22Rv1 (cell line): ENCODE measurements around the gene DCTN1.
A peak's percentile ranks its signal among the peaks of the same experiment; 100 is the strongest.

Experiments used
- H3K27ac ChIP-seq: fragments of 450-650 bp; 2 replicates; pipeline ENCODE4 v1.5.1; 2017
- ZFX ChIP-seq: fragments of 450-650 bp; IDR thresholded peaks from 2 replicates; pipeline ENCODE4 v1.6.1; 2017; ENCODE audit warnings: antibody characterized with exemption, borderline replicate concordance
- TF ChIP-seq, protein P1 (sequence below): fragments of 450-650 bp; IDR thresholded peaks from 2 replicates; pipeline ENCODE4 v1.5.1; 2017; ENCODE audit warnings: mild to moderate bottlenecking

DCTN1 gene

DNA sequence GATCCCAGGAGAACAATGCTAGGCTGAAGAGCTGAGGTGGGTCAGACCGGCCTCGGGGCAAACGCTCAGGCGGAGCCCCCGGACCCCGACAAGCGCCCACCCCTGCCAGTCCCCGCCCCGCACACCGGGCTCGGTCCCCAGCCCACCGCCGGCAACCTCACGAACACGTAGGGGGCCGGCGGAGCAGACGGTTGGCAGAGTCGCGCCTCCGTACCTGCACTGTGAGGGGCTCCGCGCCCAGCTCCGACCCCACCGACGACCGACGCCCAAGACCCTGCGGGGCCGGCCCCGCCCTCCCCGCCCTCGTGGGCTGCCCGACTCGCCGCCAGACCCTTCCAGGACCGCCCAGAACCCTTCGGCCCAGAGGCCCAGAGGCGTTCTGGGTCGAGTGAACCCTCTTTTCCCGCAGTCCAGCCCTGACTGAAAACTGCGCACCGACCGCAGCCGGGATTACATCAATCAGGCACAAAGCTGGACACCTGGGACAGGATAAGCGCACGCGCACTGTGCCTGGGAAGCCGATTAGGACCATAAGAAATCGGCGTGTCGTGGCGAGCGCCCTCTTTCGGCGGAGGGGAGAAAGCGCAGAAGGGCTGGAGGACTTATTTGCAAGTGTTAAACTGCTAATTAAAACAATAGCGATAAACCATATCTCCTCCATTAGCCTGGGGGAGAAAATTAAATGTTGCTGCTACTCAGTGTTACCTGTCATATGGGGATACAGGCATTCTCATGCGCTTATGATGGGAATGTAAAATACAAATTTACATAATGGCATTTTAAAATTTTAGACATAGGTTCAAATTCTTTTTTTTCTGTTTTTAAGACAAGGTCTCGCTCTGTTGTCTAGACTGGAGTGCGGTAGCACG lies 11.7 kb upstream of the DCTN1 start:
- H3K27ac ChIP-seq, result peak overlapping the region; percentile 68
- no peak for TF ChIP-seq ZFX
- TF ChIP-seq, protein P1, sequence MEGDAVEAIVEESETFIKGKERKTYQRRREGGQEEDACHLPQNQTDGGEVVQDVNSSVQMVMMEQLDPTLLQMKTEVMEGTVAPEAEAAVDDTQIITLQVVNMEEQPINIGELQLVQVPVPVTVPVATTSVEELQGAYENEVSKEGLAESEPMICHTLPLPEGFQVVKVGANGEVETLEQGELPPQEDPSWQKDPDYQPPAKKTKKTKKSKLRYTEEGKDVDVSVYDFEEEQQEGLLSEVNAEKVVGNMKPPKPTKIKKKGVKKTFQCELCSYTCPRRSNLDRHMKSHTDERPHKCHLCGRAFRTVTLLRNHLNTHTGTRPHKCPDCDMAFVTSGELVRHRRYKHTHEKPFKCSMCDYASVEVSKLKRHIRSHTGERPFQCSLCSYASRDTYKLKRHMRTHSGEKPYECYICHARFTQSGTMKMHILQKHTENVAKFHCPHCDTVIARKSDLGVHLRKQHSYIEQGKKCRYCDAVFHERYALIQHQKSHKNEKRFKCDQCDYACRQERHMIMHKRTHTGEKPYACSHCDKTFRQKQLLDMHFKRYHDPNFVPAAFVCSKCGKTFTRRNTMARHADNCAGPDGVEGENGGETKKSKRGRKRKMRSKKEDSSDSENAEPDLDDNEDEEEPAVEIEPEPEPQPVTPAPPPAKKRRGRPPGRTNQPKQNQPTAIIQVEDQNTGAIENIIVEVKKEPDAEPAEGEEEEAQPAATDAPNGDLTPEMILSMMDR, result peak; percentile 98

DNA sequence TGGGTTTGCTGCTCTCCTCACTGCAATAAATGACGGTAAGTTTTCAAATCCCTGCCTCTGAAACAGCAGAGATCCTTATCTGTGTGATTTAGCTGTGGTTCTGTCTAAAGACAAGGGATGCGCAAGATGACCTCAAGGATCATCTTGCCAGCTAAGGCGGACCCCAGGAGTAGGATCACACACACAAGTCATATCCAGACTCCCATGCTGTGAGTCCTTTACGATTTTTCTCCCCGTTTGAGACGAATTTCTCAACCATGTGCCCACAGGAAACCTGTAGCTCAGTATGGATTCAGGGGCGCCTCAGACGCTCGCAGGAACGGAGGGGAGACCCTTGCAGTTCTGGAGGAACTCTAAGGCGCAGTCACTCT lies 11.1 kb upstream of the DCTN1 start:
- TF ChIP-seq, protein P1, result no peak
- no peak for TF ChIP-seq ZFX

DNA sequence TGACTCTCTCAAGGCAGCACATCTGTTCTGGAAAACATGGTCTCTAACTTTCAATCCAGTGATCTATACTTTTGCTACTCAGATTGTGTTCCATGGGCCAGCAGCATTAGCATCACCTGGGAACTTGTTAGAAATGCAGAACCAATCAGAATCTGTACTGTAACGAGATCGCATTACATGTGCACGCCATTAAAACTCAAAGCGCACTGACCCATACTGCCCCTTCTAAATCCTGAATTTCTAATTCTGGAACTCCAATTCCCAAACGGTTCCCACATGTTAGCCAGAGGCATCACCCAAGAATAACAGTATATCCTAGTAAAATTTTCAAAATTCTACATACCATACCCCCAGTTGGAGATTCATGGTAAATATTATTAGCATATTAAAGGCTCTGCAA lies 10.5 kb upstream of the DCTN1 start:
- H3K27ac ChIP-seq, result no peak overlapping the region

More for the DNA sequence above, 11.1 kb upstream of the DCTN1 start:
- peak overlapping the region; percentile 68 for H3K27ac ChIP-seq

DNA sequence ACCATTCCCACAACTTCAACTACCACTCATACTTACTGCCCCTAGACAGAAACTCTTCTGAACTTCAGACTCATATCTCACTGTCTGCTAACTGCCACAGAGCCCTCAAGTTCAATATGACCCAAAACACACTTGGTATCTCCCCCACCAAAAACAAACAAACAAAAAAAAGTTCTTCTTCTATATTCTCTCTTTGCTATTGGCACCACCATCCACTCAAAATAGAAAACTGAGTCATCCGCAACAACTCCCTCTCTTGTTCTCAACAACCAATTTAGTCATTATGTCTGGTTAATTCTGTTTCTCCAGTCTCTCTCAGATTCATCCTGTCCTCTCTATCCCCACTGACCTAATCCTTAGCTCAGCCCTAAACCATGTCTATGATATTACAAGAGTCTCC lies 7.2 kb upstream of the DCTN1 start:
- TF ChIP-seq, protein P1, result no peak
- TF ChIP-seq ZFX, result no peak
- H3K27ac ChIP-seq, result no peak overlapping the region

More for the DNA sequence above, 10.5 kb upstream of the DCTN1 start:
- TF ChIP-seq ZFX, result no peak
- TF ChIP-seq, protein P1, result no peak

DNA sequence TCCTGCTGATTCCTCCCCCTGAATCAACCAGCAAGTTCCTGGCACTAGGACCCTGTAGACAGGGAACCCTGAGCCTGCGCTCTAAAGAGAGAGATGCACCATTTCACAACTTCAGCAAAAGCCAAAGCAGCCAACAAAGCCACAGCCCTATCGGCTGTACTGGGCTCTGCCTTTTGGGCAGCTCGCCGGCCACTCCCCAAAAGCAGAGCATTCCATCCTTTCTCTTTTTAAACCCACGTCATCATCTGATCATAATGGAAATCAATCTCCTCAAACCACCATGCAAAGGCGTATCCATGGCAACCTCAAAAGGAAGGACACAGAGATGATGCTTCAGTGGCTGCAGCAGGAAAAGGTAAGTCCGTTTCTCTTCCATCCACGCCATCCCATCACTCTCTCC lies 5.3 kb upstream of the DCTN1 start:
- TF ChIP-seq, protein P1, result no peak
- TF ChIP-seq ZFX, result no peak
- H3K27ac ChIP-seq, result no peak overlapping the region

DNA sequence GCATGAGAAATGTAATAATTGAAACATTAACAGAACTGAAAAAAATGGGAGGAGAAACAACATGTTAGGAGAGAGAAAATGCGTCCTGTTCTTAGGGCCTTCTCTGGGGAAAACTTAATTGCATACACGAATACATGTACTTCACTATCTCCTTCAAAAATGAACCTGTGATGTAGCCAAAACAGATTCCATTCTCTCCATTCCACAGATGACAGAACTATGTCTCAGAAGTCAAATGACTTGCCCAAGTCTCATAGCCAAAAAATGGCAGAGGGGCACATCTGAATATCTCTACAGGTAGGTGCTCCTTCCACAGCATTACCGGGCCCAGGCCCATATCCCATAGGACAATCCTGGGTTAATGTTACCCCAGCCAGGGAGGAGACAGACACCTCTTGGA lies 3.9 kb upstream of the DCTN1 start:
- TF ChIP-seq, protein P1, result no peak
- no peak for TF ChIP-seq ZFX
- peak overlapping the region; percentile 86 for H3K27ac ChIP-seq

DNA sequence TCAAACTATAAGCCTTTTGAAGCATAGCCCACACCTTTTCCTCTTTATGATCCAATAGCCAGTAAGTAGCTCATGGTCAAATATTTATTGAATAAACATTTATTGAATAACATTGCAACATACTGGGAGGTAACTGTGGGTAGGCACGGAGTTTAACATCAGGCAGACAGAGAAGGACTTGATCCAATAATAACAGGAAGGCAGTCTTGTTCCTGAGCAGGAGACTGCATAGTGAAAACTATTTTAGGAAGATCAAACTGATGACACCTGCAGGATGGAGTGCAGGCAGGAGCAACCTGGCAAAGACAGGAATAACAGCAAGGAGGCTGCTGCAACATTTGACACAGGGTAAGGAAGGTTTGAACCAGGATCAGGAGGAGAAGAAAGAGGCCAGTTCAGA lies 3.1 kb upstream of the DCTN1 start:
- TF ChIP-seq, protein P1, result peak; percentile 21; the same call in 1 of the 2 replicates
- TF ChIP-seq ZFX, result no peak
- H3K27ac ChIP-seq, result peak overlapping the region; percentile 86
